Hematopoietic multipotent progenitor cell (in vitro differentiated cells): ENCODE results near the gene APBA1. TPM values are rescaled to one million over a fixed set of nuclear protein-coding genes. Genes with fewer than 3 reads are reported as not detected.

Experiments
- DNase-seq, 3 donors: peaks; one replicate each; pipeline ENCODE4 v3.0.0-alpha.2; 2011 to 2015; ENCODE audit warnings: low read depth in 2 of 3, low spot score in 2 of 3
- total RNA-seq: library from RNA; depleted of rRNA; stranded (reverse); fragments of >200 nt; gene quantifications from one replicate; pipeline ENCODE4 v1.2.3, GENCODE V29; 2012

Gene APBA1
- total RNA-seq = 0.27 TPM

DNA sequence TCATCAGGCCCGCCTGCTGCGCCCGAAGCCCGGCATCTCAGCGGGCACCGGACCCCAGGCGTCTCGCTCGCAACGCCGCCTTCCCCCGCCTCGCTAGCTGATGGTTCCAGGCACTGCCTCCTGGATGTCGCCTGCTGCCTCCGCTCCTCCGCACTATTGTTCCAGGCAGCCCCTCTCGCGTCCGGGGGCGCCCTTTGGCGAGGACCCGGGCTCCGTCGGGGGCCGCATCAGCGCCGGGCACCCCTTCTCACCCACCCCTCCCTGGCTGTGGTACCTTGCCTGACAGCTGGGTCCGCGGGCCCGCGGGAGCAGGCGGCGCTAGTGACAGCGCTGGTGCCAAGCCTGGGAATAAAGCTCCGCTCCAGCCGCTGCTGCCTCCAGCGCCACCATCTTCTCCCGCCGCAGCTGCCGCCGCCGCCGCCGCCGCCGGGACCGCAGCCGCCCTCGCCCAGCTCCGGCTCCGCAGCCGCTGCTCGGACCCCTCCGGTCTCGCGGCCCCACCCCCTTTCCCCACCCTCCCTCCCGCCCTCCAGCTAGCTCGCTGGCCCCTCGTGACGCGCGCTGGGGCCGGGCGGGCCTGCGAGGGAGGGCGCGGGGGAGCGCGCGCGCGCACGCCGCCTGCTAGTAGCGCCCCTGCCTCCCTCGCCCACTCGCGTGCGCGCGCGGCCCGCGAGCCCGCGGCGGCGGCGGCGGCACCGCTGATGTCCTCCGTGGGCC, at the start of gene APBA1:
TSS of gene APBA1 (minus strand) at position 493 of the 717 bp plus-strand sequence.
- DNase-seq = peak; percentile 18 to 54 (median 47)

DNA sequence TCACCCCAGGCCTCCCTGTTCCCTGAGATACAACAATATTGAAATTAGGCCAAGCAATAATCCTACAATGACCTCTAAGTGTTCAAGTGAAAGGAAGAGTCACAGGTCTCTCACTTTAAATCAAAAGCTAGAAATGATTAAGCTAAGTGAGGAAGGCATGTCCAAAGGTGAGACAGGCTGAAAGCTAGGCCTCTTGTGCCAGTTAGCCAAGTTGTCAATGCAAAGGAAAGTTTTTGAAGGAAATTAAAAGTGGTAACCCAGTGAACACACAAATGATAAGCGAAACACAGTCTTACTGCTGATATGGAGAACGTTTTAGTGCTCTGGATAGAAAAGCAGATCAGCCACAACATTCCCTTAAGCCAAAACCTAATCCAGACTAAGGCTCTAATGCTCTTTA, 47.8 kb upstream of the APBA1 start:
- no peak for DNase-seq

DNA sequence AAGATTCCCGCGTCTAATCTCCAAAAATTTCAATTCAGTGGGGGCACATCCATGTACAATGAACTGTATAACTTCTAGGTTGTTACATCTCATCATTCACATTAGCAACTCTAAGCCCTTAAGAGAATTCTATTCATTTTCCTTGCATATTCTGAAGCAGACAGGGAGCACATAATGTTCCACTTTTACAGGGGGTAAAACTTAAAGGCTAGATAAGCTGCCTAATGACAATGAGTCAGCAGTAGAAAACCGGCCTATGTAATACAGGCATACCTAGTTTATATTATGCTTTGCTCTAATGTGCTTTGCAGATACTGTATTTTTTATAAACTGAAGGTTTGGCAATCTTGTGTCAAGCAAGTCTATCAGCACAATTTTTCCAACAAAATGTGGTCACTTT, 47.2 kb upstream of the APBA1 start:
- no peak for DNase-seq

DNA sequence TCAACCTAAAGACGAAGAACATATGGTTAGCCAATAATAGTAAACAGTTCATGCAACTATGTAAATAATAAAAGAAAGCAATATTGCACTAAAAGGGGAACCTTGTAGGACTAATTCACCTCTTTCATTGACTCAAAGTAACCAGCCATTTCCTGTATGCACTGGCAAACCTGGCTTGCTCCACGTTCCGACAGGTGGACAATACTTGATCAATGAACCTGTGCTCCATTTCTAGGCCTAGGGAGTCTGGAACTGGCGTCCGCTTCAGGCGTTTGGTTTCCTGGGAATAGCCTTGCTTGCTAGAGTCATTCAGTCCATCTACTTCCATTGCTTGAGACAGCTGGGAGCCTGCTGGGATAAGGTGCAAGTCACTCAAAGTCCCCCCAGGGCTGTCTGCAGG, 46.0 kb upstream of the APBA1 start:
- no peak for DNase-seq

DNA sequence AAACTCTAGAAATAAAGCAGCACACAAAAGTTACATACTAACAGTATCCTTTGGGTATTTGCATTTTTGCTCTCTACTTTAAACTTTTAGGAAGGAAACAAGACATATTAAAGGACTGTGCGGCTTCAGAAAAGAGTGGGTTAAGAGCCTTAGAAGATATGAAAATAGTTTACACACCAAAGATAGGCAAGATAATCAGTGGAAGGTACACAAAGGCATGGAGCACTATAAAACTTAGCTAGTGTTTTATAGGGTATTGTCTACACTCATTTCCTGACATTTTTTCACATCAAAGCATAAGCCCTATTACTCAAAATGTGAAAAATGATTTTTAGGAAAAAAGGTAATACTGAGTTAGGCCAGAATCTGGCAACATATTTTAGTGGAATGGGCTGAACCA, 43.7 kb upstream of the APBA1 start:
- DNase-seq = no peak

DNA sequence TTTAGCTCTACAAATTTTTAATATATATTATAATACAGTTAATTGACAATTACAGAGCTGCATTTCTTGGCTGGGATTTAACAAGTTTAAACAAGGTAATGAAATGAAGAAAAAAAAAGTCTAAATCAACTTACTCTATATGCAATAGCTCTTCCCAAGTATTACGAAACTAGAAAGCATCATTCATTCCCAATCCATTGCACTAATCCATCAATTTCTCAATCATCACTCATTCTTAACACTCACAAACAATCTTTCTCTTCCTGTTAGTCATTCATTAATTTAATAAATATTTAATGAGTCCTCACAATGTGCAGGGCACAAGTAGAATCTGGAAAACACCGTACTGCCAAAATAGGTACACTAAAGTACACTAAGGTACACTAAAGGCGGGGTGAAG, 42.9 kb upstream of the APBA1 start:
- no peak for DNase-seq

DNA sequence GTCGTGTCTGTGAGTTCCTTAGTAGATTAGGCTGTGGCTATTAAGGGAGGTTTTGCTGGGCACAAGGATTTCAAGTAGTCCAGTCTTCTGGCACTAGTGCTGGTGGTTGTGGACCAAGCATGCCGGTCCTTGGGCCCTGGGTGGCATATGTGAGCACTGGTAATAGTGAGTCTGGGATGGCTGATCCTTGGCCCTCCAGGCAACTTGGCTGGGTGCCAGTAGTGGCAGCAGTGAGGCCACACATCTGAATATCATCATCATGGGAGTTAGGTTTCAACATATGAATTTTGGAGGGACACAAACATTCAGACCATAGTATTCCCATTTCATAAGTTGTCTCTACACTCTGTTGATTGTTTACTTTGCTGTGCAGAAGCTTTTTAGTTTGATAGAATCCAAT, 25.3 kb upstream of the APBA1 start:
- DNase-seq = no peak

DNA sequence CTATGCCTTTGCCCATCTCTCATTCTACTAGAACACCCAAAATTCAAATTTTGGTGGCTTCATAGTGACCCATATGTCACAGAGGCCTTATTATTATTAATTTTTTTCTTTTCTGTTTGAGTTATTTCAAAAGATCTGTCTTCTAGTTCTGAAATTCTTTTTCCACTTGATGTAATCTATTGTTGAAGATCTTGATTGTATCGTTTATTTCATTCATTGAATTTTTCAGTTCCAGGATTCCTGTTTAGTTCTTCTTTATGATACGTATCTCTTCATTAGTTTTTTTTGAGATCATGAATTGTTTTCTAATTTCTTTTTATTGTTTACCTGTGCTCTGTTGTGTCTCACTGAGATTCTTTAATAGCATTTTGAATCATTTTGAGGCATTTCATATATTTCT, 24.6 kb upstream of the APBA1 start:
- DNase-seq = peak in 1 of 3 donors; percentile 15

DNA sequence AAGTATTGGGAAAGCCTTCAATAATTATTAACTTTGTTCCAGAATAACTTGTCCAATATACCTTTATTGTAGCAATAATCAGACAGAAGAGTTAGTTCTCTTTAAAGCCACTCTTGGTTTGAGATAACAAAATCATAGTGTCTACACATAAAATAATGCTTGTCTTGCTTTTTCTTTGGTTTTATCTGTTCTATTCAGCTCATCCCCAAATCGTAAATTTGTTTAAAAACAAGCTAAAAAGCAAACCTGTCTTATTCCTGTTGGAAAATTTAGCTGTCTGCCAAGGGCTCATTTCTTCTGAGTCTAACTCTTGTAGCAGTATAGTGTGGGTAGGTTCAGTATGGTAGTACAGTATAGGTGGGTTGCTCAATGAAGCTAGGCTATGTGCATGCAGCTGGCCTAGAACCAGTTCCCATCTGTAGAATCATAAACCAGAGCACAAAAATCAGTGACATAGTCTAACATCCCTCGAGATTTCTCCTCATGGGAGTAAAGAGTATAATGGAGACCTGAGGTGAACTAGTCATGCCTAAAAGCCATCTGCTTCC, 17.9 kb upstream of the APBA1 start:
- no peak for DNase-seq

DNA sequence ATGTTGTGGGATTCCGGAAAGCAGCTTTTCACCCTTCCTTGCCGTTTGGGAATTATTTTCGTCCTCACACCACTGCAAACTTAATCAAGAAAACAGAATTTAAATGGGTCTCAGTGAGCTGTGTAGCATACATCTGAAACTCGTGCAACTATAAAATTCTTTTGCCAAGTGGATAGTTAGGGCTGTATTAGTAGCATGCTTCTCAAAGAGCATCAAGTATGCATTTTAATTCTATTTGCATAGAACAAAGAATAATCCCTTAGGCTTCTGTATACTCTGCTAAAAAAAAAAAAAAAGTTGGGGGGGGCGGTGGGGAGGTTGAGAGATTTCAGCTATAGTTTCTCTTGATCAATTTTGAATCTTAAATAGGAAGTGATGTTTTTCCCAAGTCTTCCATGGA, 11.8 kb upstream of the APBA1 start:
- no peak for DNase-seq

DNA sequence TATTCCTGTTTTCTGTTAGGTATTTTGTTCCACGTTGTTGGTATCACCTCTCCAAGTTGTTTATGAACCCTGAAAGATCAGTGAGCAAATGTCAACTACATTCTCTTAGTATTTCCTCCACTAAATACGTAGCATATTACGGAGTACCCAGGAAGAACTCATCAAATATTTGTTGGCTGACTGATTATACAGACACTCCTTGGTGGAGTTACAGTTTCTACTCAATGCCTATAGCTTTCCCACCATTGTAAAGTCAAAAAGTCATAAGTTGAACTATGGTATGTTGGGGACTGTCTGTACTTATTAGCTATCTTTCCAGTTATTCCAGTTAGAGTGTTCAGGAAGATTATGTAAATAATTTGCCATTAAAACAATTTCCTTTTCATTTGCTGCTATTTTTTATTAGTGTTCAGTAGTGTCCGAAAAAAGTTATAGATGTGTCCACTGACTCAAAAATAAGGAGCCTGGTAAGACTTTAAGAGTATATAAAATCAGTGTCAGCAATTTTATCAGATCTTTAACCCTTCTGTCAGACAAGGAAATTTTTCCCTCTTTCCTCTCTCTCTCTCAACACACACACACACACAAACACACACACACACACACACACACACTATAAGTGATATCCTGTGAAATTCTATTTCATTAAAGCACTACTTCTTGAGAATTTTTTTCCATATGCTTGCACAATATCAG, 6.8 kb upstream of the APBA1 start:
- DNase-seq = no peak

DNA sequence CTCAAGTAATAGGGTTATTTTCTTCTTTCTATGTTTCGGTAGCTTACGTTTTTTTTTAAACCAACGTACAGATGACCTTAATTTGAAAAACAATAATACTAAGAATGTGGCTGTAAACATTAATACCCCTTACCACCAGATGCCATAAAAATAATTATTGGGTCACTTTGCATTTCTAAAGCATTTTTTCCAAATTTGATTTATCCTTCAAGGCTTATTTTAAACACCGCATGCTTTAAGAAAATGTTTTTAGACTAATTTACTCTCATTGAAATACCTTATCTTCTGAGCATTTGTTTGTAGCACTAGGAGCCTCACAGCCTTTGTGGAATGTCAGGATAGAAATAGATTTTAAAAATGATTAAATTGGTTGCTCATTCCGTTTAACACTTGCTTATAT, 5.8 kb upstream of the APBA1 start:
- no peak for DNase-seq

DNA sequence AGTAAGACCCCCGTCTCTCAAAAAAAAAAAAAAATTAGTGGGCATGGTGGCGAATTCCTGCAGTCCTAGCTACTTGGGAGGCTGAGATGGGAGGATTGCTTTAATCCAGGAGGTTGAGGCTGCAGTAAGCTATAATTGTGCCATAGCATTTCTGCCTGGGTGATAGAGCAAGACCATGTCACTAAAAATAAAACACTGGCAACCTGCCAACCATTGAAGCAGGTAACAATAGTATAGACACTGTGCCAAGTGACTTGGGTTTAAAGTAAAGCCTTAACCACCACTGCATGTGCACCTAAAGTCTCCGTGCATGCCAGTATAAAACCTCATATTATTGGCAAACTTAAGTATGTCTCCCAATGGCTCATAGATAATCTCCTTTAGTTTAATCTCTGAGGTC, 3.4 kb upstream of the APBA1 start:
- no peak for DNase-seq

DNA sequence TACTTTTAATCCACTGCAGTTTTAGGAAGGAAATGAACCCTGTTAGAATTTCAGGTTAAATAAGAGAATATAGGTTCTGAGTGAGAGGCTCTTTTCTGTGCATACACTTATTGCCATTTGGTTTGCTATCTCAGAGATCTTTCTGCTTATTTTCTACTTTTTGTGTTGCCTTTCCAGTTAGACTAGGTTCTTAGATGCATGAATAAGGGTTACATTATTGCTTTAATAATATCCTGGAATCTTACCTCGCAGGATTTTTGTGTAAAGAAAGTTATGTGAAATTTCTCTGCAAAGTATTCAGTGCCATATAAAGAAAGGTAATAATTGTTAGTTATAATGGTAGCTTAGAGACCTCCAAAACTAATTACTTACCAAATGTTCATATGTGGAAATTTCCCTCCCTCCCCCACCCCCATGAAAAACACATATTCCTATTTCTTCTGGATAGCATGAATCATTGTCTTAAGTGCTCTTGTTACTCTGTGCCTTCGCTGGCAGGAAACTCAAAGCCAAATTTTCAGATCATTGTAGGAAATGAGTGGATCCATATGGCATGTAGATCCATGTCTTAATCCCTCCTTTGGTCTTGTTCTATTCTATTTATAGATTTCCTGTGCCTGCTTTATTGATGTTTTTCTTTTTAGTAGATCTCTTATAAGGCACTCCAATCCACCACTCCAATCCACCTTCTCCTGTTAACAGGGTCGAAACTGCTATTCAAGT, 2.7 kb upstream of the APBA1 start:
- no peak for DNase-seq

DNA sequence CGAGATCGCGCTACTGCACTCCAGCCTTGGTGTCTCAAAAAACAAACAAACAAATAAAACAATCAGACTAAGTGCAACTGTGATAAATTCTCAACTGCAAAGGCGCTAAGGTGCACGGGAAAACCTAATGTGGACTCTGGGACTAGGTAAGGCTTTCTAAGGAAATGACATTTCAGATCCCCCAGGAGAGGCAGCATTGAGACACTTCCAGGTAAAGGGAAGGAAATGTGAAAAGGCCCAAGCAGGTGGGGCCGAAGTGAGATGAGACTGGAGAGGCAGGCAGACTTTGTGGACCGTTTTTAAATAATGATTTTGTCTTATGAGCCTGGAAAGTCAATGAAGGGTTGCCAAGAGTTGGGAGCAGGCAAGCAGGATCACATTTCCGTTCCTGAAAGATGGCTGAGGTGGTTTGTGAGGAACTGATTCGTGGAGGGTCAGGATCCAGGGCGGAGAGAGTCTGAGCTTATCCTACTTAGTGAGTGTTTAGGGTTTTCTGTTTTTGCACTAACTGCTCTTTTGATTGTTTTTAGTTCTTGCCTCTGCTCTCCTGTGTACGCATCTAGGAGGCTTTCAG, 2.0 kb upstream of the APBA1 start:
- no peak for DNase-seq

DNA sequence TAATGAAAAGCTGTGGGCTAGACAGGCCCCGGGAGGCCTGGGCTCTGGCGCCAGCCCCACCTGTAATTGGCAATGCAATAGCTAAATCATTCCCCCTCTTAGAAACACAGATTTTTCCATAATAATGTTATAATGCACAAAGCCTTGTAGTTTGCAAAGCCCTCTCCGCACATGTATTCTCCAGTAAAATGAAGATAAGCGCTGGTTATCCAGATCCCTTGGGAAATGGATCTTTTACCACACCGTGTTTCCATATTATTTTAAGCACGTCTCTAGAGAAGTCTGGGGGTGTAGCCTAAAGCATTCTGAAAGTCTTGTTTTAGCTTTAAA, 1.1 kb upstream of the APBA1 start:
- no peak for DNase-seq

DNA sequence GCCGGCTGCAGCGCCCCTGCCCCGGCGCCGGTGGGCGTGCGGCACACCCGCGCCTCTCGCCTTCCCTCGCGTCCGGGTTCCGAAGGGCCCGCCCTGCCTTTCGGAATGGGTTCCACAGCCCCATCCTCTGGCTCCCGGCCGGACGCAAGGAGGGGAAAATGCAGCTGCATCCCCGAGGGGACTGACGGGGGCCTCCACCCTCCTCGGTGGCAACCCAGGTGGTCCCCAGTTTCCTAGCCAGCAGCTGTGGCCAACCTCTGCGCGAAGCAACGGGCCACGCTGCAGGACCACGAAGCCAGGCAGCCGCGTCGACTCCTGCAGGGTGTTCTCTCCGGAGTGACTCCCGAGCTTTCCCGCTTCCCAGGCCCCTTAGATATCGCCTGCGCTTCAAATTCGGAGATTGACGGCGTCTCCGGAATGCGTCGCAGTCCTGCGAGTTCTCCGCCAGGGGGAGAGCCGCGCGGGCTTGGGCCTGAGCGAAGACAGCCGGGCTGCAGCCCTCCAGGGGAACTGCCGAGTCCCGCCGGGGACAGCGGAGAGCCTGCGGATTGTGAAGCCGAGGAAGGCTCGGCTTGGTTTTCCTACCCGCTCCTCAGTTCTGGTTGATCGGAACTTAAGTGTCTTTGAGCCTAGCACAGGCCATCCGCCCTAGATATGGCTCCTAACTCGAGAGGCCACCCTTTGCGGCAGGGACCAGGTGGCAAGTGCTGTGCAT, 582 bp upstream of the APBA1 start:
- DNase-seq = peak; percentile 40 to 86 (median 78)

DNA sequence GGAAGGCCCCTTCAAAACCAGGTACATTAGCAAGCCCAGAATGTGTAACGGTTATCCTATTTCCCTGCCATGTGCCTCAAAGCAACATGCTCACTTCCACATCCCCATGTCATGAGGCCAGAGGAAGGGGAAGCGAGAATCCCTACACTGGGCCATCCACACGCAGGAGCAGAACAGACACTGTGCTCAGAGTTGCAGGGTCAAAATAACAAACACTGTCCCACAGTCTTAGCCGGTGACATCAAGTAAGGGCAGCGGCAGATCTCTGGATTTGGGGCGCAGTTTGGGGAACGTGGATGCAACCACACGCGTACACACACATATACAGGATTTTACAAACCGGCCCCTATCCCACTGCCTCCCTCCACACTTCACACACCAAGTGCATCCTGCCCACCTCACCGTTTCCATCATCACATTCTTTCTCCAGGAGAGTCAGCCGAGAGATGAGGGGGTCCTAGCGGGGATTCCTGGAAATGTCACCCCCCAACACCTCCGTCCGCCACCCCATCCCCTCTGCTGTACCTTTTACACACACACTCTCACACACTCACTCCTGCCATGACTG, 776 bp downstream of the APBA1 start:
- DNase-seq = no peak

DNA sequence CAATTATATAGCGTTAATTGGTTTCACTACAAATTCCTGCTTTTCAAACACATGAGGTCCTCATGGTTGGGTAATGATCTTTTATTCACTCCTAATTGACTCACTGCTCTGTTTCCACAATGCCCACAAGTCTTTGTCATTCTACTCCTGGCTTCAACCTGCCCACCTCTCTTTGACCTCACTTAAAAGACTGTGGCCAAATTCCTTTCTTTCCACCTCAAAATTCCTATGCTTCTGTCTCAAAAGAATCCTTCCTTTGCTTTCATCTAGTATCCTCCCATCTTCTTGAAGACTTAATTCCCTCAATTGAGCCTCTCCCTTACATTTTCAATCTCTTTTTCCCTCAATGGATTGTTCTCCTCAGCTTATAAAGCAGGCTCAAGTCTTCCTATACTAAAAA, 4.9 kb downstream of the APBA1 start:
- DNase-seq = no peak

DNA sequence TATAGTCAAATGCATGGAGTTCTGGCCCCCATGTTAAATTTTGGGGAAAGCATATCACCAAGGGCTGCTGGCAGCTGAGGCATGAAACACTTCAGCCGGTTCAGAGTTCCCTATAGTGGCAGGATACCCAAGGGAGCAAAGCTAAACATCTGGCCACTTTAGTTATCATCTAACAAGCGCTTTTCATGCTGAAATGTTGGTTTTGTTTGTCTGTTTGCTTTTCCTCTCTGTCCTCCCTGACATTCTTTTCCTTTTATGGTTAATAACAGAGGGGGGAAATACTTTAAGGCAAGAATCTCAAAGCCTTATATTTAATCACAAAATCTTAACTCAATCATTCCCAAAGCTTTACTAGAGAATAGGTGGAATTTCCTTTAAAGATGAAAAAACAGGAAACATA, 11.9 kb downstream of the APBA1 start:
- DNase-seq = no peak
